Mucosa of gallbladder (tissue), 1 donor: ENCODE measurements around the gene FUBP3. TPM values are rescaled to one million over a fixed set of nuclear protein-coding genes. Genes with fewer than 3 reads are reported as not detected.

Source experiments
- DNase-seq: peaks from one replicate; pipeline ENCODE4 v3.0.0-alpha.2; 2020; ENCODE audit warnings: low spot score
- total RNA-seq: library from RNA; stranded (reverse); gene quantifications from one replicate; pipeline ENCODE4 v1.2.1, GENCODE V29; 2021
- donor health status: DM: no; HTN: no; CAD: no.

FUBP3 gene
- total RNA-seq, 1 donor from 2014 or later = 51.8 TPM

DNA sequence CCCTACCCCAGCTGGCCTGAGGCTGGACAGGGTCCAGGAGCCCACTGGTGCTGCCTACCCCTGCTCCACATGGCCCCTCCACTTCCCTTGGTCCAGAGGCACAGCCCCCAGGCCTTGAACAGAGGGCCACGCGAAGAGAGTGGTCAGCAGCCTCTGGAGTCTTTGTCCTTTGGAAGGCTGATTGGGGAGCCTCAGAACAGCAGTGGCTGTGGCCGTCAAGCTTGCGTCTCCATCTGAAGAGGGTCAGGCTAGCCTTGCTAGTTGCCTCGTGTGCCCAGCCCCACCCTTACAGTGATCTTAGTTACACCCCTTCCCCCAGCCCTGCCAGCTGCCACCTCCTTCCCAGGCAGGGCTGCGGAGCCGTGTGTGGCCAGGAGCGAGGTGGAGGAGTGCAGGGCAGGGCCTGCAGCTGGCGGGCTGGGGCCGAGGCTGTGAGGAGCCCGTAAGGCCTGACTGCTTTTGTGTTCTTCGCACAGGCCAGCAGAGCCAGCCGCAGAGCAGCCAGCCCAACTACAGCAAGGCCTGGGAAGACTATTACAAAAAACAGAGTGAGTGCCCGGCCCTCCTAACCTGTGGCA, 54.9 kb downstream of the FUBP3 start:
- no peak for DNase-seq

- no peak for DNase-seq
Measured at GRCh38 chr9:130634801-130635200, 55.4 kb downstream of the FUBP3 start.

DNA sequence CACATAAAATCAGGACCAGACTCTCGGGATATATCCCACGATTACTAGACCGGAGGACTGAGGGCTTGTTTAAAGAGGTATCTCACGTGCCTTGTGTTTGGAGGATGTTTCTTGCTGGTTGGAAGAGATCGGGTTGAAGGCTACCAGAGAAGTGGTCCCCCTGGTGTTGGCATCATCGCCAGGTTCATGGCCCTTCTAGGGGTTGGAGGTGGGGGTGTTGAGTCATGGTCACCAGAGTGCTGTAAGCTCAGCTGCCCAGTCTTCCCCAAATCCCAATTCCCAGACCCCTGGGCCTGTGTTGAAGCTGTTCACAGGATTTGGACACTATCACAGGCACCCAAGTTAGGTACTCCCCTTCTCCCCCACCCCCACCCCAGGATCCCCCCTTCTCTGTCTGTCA, 55.9 kb downstream of the FUBP3 start:
- no peak for DNase-seq

- DNase-seq = no peak
Measured at GRCh38 chr9:130635721-130636647, 56.6 kb downstream of the FUBP3 start.

- no peak for DNase-seq
Measured at GRCh38 chr9:130636648-130637020, 57.3 kb downstream of the FUBP3 start.

DNA sequence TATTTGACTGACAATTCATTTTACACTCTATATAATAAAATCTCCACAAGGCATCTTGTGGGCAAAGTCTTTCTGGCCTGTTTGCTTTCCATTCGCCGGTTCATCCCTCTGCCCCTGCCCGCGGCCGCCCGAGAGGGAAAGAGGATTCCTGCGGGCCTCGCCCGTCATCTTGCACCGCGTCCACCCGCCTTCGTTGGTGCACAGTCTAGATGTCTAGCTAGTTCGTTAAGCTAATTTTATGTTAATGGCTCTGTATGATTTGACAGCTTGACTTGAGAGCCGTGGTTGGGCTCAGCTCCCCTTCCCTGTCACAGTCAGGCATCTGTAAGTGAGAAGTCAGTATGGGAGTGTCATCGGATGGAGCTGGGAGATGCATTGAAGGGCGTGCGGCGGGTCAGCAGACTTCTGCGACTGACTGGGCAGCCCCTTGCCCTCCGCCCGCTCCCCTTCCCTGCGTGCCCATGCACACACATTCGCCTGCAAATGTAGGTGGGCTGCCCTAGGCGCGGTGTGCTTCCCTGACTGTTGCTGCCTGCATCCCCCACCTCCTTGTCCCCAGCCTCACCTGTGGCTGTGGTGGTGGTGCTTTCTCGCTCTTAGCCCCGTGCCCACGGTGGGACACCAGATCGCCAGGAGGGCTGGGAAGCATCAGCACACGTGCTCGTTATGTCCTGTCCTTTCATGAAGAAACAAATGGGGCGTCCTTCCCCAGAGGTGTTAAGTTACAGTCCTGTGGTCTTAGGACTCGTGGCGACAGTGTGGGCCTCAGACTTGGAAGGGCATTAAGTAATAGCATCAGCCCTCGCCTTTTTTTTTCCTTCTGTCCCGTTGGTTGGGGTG, 59.1 kb downstream of the FUBP3 start:
- DNase-seq = no peak

DNA sequence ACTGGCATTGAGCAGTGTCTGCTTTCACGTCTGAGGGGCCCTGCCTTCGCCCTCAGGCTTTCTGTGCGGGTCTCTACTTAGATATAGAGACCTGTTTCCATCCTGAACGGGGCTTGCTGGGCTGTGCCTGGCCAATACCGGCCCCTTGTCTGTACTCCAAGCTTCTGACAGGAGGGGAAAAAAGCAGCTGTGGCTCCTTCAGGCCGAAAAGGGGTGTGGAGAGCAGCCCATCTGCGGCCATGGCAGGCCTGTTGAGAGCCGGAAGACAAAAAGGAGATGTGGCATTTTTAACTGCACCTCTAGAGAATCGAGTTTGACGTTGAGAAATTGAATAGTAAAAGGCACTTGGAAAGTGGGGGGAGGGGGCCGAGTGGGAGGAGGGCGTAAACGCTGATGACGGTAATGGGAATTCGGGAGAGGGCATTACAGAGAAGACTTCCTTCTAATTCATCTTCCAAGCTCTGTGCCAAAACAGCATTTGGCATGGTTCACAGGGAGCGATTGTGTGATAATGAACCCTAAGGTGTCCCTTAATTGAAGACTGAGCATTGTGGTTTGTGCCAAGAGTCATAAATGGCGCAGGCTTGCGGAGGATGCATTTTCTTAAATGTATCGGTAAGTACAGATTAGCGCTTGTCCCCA, 59.9 kb downstream of the FUBP3 start:
- no peak for DNase-seq

GRCh38 chr9:130639866-130640555, 60.6 kb downstream of the FUBP3 start:
- no peak for DNase-seq

GRCh38 chr9:130640681-130641080, 61.3 kb downstream of the FUBP3 start:
- no peak for DNase-seq

GRCh38 chr9:130642926-130643325, 63.5 kb downstream of the FUBP3 start:
- no peak for DNase-seq

DNA sequence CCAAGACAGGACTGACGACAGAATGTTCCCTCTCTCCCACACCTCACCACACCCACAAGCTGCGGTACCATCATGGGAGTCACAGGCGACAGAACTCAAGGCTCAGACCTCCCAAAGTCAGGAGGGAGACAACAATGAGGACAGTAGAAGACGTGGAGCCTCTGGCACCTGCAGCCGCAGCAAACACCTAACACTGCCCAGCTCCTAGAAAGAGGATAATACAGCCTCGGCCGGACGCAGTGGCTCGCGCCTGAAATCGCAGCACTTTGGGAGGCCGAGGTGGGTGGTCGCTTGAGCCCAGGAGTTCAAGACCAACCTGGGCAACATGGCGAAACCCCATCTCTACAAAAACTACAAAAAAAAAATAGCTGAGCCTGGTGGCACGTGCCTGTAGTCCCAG, 71.8 kb downstream of the FUBP3 start:
- no peak for DNase-seq

GRCh38 chr9:130651752-130652151, 72.4 kb downstream of the FUBP3 start:
- DNase-seq = no peak

DNA sequence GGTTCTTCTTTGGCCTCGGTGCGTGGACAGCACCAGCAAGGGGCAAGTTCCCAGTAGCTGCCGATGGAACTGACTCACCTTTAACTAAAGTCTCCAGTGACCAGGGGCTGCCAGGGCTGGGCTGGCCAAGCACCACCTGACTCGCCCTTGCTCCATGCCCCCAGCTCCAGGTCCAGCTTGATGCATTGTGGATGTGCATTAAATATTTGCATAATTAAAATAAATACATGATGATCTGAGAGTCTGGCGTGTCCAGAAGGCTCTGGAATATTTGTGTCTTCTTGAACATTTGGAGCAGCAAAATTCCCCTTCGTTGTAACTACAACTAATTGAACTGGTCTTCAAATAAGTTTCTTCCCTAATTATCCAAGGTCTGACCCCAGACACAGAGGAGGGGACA, 75.5 kb downstream of the FUBP3 start:
- DNase-seq = no peak

- DNase-seq = no peak
Measured at GRCh38 chr9:130658893-130659698, 79.7 kb downstream of the FUBP3 start.

- no peak for DNase-seq
Measured at GRCh38 chr9:130659699-130660248, 80.4 kb downstream of the FUBP3 start.

GRCh38 chr9:130660326-130660682, 80.9 kb downstream of the FUBP3 start:
- no peak for DNase-seq

- DNase-seq = no peak
Measured at GRCh38 chr9:130660683-130661450, 81.5 kb downstream of the FUBP3 start.

GRCh38 chr9:130661451-130662098, 82.2 kb downstream of the FUBP3 start:
- no peak for DNase-seq
